HG03439 (cell line): Measurements from ENCODE around the gene CRK.

ENCODE experiments used
- ATAC-seq: cut with Tn5 transposase; IDR thresholded peaks from one replicate; pipeline ENCODE4 v1.9.1; 2021; ENCODE audit warnings: mild to moderate bottlenecking, moderate library complexity; ENCODE audit not compliant: unreplicated experiment

Gene CRK

GRCh38 chr17:1455797-1456599, at the start of gene CRK:
Gene CRK (minus strand): TSS chr17:1456232. CDS start chr17:1456117, 115 bp downstream.
- ATAC-seq: peak; percentile 80

- ATAC-seq: no peak
Measured at GRCh38 chr17:1505586-1505985, 49.6 kb upstream of the CRK start.

- ATAC-seq: no peak
Measured at GRCh38 chr17:1504866-1505265, 48.8 kb upstream of the CRK start.

- no peak for ATAC-seq
Measured at GRCh38 chr17:1503699-1504098, 47.7 kb upstream of the CRK start.

- no peak for ATAC-seq
Measured at GRCh38 chr17:1498869-1499268, 42.8 kb upstream of the CRK start.

GRCh38 chr17:1498233-1498632, 42.2 kb upstream of the CRK start:
- no peak for ATAC-seq

GRCh38 chr17:1497831-1498230, 41.8 kb upstream of the CRK start:
- no peak for ATAC-seq

GRCh38 chr17:1496869-1497268, 40.8 kb upstream of the CRK start:
- no peak for ATAC-seq

GRCh38 chr17:1495265-1495989, 39.4 kb upstream of the CRK start:
- ATAC-seq: no peak

- ATAC-seq: no peak
Measured at GRCh38 chr17:1494736-1495253, 38.8 kb upstream of the CRK start.

- ATAC-seq: no peak
Measured at GRCh38 chr17:1494203-1494602, 38.2 kb upstream of the CRK start.

- no peak for ATAC-seq
Measured at GRCh38 chr17:1493291-1493980, 37.4 kb upstream of the CRK start.

GRCh38 chr17:1492249-1493206, 36.5 kb upstream of the CRK start, which contains the start of gene MYO1C:
Gene MYO1C (minus strand): TSS chr17:1492686. CDS start chr17:1492487, 199 bp downstream.
- no peak for ATAC-seq

- peak; percentile 36 for ATAC-seq
Measured at GRCh38 chr17:1491443-1492248, 35.6 kb upstream of the CRK start.

GRCh38 chr17:1490643-1491442, 34.8 kb upstream of the CRK start:
- peak; percentile 31 for ATAC-seq

- no peak for ATAC-seq
Measured at GRCh38 chr17:1488826-1489270, 32.8 kb upstream of the CRK start.

- ATAC-seq: no peak
Measured at GRCh38 chr17:1487939-1488825, 32.1 kb upstream of the CRK start.
